Measurements from ENCODE around the gene STMP1. TPM values are rescaled to one million over a fixed set of nuclear protein-coding genes. Genes with fewer than 3 reads are reported as not detected.
"Not testable (repeated sequence)": the region's sequence is repeated elsewhere in the genome, so short reads cannot be mapped to it uniquely, and the experiment has no call there.

The STMP1 gene
- total RNA-seq, 2 donors from 2014 or later, result 22.3 to 24.9 TPM

DNA sequence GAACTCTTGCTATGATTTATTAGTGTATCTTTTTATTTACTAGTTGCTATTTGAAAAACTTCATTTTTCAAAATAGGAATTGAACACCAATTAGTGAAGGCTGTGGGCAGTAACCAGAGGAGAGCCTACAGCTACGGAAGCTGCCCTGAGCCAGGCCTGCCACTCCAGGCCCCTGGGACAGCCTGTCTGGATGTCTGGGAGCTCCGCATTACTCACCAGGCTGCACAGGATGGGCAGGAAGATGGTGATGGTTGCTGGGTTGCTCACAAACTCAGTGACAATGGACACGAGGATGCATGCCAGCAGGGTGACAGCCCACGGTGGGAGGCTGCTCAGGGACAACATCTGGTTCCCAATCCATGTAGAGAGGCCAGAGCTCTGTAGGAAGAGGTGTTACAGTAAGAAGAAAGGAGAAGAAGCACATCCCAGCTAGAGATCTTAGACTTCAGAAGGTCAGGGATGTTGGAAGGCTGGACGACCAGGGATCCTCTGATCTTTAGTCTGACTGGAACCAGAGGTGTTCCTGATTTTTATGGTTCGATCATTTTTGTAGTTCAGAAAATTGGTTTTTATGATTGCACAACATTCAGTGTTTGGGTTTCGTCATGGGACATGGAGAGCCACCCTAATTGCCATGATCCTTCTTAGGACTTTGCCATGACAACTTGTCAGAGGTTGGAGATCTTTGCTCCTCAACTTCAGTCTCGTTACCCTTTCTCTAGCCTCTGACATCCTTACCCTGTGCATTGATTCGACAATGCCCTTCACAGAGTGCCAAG lies 23.2 kb downstream of the STMP1 start:
- intact Hi-C loops (cut with DNase I), result no loop called here
- ATAC-seq, result no peak
- DNase-seq, result no peak

GRCh38 chr7:135687466-135687865 lies 25.2 kb downstream of the STMP1 start:
- ATAC-seq (no peak), DNase-seq (no peak)
- intact Hi-C loops (cut with DNase I), result no loop called here

DNA sequence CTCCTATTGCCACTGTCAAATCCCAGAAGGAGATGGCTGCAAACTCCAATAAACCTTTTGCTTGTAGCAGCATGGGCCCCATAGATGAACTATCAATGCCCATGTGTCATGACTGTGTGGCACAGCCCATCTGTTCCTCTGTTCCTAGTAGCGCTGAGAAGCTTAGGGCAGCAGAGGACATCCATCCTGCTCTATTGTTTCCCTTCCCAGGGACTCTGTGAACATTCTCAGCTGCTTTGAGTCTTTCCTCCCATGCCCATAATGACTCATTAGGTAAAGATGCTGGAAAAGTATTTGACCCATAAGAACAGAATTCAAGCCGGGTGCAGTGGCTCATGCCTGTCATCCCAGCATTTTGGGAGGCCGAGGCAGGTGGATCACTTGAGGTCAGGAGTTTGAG lies 28.3 kb downstream of the STMP1 start:
- ATAC-seq (no peak), DNase-seq (no peak)
- intact Hi-C loops (cut with DNase I), result no loop called here

GRCh38 chr7:135692055-135692454 lies 29.7 kb downstream of the STMP1 start:
- intact Hi-C loops (cut with DNase I), result no loop called here
- ATAC-seq, result no peak
- DNase-seq, result no peak

DNA sequence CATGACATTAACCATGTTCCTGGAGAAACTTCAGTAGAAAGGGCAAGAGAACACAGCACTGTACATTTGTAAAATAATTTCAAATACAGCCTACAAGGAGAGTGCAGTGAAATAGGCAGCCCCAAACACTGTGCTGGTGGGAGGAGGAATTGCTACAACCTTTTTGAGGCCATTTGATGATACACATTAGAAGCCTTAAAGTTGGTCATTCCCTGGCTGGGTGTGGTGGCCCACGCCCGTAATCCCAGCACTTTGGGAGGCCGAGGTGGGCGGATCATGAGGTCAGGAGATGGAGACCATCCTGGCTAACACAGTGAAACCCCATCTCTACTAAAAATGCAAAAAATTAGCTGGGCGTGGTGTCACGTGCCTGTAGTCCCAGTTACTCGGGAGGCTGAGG lies 30.3 kb downstream of the STMP1 start:
- ATAC-seq; intact Hi-C loops (cut with DNase I); DNase-seq: not testable (repeated sequence)

DNA sequence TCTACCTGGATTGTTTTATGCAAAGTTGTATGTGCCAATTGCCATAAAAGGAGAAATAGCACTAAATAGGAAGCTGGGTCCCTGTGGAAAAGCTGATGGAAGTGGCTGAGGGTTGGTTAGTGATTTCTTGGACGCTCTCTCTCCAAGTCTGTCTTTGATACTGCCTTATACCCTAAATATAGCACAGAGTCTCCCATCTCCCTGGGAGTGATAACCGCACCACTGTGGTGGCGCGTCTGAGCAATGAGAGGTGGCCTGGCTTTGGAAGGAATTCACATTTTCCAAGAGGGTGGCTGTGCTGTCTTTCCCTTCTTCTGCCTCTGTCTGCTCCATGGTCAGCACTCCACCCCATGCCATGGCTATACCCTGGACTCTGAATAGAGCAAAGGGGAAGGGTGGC lies 31.2 kb downstream of the STMP1 start:
- peak; percentile 48 to 84 for ATAC-seq

GRCh38 chr7:135697276-135698049 lies 35.1 kb downstream of the STMP1 start:
- ATAC-seq (no peak), DNase-seq (no peak)
- intact Hi-C loops (cut with DNase I), result no loop called here

More for the DNA sequence above, 31.2 kb downstream of the STMP1 start:
- intact Hi-C loops (cut with DNase I), result no loop called here
- DNase-seq, result no peak

DNA sequence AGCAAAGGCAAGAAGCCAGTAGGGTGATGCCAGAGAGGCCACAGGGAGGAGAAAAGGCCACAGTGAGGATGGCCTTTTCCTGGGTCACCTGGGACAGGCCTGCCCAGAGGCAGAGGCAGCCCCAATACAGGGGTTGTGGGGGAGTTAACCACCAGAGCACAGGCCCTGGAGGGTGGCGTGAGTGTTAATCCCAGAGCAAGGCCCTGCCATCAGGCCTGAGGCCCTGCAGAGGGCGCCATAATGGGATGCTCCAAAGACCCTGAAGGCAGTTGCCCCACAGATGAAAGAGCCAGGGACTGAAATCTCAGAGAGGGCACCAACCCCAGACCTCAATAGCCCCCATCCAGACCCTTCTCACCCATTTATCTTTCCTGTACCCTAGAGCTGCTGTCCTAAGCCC lies 41.8 kb downstream of the STMP1 start:
- intact Hi-C loops (cut with DNase I), result no loop called here
- no peak for DNase-seq
- peak in 1 of 2 donors; percentile 18 for ATAC-seq

DNA sequence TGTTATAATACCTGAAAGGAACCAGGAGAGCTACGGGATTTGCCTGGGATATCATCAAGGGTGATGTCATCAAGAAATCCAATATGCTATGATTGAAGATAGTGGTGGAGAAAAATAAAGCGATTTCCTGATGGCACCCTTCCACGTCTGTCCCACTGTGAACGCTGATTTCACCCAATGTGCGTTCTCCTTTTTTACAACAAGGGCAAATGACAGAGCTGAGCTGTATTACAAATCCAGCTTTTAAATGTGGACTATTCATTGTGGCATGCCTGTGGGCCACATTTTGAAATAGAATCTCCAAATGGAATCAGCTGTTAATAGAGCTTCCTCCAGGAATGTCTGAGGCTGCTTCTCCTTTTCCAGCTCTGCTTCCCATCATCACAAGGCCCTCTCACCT lies 42.4 kb downstream of the STMP1 start:
- DNase-seq (no peak), ATAC-seq (no peak)
- intact Hi-C loops (cut with DNase I), result no loop called here

DNA sequence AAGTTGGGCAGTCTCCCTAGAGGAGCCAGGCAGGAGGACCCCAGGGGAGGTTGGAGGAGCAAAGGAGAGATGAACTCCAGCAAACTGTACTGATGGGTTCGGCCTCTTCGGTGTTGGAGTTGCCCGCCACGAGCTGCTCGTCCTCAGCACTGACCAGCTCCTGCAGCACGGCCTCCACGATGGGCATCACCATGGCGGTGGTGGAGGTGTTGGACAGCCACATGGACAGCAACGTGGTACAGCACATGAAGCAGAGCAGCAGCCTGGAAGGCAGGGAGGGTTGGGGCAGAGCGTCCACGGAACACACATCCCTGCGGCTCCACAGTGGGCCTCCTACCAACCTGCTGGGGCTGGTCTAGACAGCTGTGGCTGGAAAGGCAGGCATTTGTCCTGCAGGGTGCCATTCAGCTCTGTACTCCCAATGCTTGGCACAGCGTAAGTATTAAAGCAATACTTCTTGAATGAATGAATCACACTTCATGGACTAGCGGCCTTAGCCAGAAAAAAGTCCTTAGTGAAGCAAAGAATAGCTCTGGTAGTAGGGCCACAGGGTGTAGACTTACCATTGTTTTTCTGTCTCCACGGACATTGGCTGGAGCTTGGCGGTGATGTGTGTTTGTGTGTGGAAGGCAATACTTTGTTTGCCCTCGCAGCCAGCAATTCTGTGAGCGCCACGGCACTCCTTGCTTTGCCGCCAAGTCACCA lies 43.9 kb downstream of the STMP1 start:
- ATAC-seq (no peak), DNase-seq (no peak)
- intact Hi-C loops (cut with DNase I), result no loop called here

DNA sequence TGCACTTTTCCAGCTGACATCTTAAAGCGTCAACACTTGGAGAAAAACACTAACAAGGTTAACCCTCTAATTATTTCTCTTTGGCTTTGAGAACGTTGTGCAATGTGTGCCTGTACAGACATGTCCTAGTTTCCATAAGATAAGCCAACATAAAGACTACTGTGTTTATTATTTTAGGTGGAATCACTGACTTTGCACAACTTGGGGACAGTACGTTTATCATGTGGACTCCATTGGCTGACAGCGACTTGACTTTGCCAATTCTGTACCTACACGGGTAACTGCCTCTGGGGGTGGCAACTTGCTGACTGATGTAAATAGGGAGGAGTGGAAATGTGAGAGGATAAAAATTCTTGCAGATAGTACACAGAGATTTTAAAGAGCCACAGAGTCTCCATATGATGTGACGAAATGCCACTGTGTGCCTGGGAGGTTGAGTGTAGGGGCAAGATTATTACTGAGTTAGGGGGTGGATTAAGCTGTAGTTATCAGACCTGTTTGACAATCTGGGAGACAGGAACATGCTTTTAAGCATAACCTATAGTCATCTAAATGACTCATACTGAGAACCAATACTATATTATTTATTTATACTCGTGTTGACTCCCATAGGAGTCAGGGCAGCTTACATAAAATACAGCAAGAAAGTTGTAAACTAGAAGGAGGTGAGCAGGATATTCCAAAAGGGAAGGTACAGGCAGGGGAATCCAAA lies 44.7 kb downstream of the STMP1 start:
- ATAC-seq, result no peak
- no peak for DNase-seq
- intact Hi-C loops (cut with DNase I), result no loop called here

DNA sequence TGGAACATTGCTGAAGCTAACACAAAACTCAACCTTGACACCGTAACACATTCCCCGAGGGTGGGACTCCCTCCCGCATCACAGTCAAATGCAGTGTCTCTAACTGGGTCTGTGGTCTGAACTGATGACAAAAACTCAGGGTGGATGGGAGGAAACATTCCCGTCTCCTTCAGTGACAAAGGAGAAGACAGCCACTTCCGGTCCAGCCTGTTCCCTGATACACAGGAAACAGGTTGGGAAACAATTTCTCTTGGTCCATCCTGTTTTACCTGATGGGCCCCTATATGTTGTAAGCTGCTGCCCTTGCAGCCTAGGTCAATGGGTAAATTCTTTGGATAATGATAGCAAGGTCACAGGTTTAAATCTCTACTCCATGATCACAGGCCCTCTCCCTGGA lies 45.3 kb downstream of the STMP1 start:
- DNase-seq, result no peak
- intact Hi-C loops (cut with DNase I), result no loop called here
- no peak for ATAC-seq

GRCh38 chr7:135708041-135708440 lies 45.7 kb downstream of the STMP1 start:
- intact Hi-C loops (cut with DNase I), result no loop called here
- no peak for DNase-seq
- no peak for ATAC-seq

- DNase-seq (no peak), ATAC-seq (no peak)
- intact Hi-C loops (cut with DNase I), result no loop called here
These were observed 47.2 kb downstream of the STMP1 start for GRCh38 chr7:135709508-135709907.

DNA sequence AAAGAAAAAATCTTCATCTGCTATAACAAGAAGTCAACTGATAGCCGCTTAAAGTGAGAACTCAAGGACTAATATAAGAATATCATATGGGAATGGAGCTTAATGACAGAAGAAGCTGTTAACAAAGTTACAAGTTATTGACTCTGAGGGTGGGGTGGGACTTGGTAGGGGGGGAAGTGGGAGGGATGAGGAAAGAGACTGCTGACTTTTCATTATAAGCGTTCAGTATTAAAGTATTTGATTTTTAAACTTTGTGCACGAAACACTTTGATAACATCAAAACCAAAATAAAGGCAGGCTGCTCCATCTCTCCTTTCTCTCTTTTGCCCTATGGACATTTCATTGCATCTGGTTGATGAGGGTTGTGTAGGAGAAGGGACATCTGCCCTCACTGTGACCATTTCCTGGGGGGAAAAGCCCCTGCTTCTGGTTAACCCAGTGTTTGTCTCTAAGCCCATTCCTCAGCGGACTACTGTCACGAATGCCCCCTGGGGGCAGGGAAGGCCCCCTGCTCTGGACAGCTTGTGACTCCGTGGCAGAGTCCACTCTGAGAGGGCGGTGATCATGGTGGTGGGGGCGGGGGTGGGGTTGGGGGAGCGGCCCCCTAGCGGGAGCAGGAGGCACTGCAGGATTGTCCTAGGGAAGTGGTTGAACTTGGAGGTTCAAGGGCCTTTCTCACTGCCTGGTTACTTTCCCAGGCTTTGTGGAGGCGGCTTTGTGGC lies 48.3 kb downstream of the STMP1 start:
- peak; percentile 7 to 54 for ATAC-seq
- DNase-seq, result no peak
- intact Hi-C loops (cut with DNase I), result no loop called here

DNA sequence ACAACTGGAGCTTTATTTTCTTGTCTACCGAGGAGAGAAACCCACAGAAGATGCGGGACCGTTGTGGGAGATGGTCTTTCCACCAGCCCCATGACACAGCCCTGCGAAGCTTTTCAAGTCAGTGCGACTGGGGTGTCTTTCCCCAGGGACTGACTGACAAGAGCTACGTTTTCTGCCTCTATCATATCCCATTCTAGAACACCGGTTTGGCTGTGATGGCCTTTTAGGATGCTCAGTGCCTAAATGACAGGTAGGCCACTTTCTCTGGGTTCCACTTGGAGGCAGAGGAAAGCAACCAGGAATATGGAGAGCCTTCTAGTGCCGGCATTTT lies 48.8 kb downstream of the STMP1 start:
- intact Hi-C loops (cut with DNase I), result no loop called here
- ATAC-seq (no peak), DNase-seq (no peak)

DNA sequence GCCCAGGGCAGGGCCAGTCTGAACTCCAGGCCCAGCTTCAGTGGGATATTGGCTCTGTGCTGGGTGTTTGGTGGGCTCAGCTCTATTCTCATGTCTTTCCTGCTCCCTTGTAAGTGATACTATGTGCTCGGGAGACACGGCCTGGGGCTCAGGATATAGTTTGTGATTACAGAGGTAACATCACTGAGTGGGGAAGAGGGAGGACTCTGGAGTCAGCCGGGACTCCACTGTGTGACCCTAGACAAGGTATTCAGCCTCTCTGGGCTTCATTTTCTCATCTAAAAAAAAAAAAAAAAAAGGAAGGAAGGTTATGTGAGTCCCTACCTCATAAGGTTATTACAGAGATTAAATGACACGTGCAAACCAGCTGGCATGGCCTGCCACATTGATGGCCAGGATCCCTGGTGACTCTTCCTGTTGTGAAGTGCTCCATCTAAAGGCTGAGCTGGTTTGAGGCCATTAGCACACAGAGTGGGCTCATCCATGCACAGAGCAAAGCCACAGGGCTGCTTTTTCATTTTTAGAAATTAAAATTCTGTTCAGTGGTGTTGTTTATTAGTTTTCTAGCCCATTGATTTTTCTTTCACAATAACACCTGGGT lies 50.0 kb downstream of the STMP1 start:
- ATAC-seq (peak in 1 of 2 donors; percentile 42), DNase-seq (no peak)
- intact Hi-C loops (cut with DNase I), result no loop called here

GRCh38 chr7:135712796-135713195 lies 50.5 kb downstream of the STMP1 start:
- DNase-seq (no peak), ATAC-seq (no peak)
- intact Hi-C loops (cut with DNase I), result no loop called here
